Activated CD4-positive, alpha-beta T cell treated with anti-CD3 and anti-CD28 coated beads for 36 hours (primary cell): ENCODE data around the gene FLNB. TPM values are rescaled to one million over a fixed set of nuclear protein-coding genes. Genes with fewer than 3 reads are reported as not detected.
"Not testable (repeated sequence)": the region's sequence is repeated elsewhere in the genome, so short reads cannot be mapped to it uniquely, and the experiment has no call there.

ENCODE experiments used
- ATAC-seq: fragments of 200-7000 bp; cut with Tn5 transposase; one replicate; pipeline ENCODE4 v1.10.0; 2021; ENCODE audit warnings: mild to moderate bottlenecking, moderate library complexity
- CTCF ChIA-PET: fragments of 350-600 bp; sonication (Branson Sonifier 250); formaldehyde crosslinking; loops from one replicate; lab custom pipeline; 2021; ENCODE audit warnings: antibody characterized with exemption; lab: Charles Lee
- POLR2A ChIA-PET: fragments of 350-600 bp; sonication (Branson Sonifier 250); formaldehyde crosslinking; loops from one replicate; lab custom pipeline; 2021; ENCODE audit warnings: antibody characterized with exemption, inconsistent platforms; lab: Charles Lee
- DNase-seq: peaks from one replicate; pipeline ENCODE4 v3.0.0-alpha.2; 2020
- H3K27ac Mint-ChIP-seq: one replicate; pipeline ENCODE4 v1.8.0; 2021; ENCODE audit warnings: mixed read lengths
- H3K27me3 Mint-ChIP-seq: one replicate; pipeline ENCODE4 v1.8.0; 2021; ENCODE audit warnings: mixed read lengths
- H3K36me3 Mint-ChIP-seq: one replicate; pipeline ENCODE4 v1.8.0; 2021; ENCODE audit warnings: low read depth, mixed read lengths
- H3K4me1 Mint-ChIP-seq: one replicate; pipeline ENCODE4 v1.8.0; 2021; ENCODE audit warnings: mixed read lengths
- H3K4me3 Mint-ChIP-seq: one replicate; pipeline ENCODE4 v1.8.0; 2021; ENCODE audit warnings: mild to moderate bottlenecking, moderate library complexity, mixed read lengths
- H3K9me3 Mint-ChIP-seq: one replicate; pipeline ENCODE4 v1.8.0; 2021; ENCODE audit warnings: low read depth, mixed read lengths
- intact Hi-C, 2 experiments: fragments of 100-400 bp; cut with DNase I in 1 of 2; cut with micrococcal nuclease in 1 of 2; formaldehyde crosslinking; loops; one replicate each; pipeline versions ENCODE4 v1.14.2 to v1.15.1; 2022 to 2024; cut with DNase I, micrococcal nuclease
- total RNA-seq, 2 experiments: library from RNA; stranded (reverse); gene quantifications; one replicate each; pipeline ENCODE4 v1.2.3, GENCODE V29; 2021

The FLNB gene
- total RNA-seq, 2 experiments from 2014 or later, result 25.4 to 29.1 TPM

DNA sequence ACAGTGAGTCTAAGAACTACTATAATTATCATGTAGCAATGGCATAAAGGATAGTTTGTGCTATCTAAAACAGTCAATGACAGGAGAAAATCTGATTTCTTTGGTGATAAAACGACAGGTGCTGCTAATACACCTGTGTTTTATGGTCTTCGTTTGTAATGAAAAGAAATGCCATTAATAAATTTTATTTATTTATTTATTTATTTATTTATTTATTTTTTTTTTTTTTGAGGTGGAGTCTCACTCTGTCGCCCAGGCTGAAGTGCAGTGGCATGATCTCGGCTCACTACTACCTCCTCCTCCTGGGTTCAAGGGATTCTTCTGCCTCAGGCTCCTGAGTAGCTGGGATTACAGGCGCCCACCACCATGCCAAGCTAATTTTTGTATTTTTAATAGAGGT, 47.7 kb downstream of the FLNB start:
- H3K36me3 Mint-ChIP-seq, intact Hi-C loops, CTCF ChIA-PET, H3K27ac Mint-ChIP-seq, H3K9me3 Mint-ChIP-seq, DNase-seq, H3K27me3 Mint-ChIP-seq, POLR2A ChIA-PET, ATAC-seq, H3K4me3 Mint-ChIP-seq: not testable (repeated sequence)
- peaks cover 14% of the 10 kb centered on the region for H3K4me1 Mint-ChIP-seq

DNA sequence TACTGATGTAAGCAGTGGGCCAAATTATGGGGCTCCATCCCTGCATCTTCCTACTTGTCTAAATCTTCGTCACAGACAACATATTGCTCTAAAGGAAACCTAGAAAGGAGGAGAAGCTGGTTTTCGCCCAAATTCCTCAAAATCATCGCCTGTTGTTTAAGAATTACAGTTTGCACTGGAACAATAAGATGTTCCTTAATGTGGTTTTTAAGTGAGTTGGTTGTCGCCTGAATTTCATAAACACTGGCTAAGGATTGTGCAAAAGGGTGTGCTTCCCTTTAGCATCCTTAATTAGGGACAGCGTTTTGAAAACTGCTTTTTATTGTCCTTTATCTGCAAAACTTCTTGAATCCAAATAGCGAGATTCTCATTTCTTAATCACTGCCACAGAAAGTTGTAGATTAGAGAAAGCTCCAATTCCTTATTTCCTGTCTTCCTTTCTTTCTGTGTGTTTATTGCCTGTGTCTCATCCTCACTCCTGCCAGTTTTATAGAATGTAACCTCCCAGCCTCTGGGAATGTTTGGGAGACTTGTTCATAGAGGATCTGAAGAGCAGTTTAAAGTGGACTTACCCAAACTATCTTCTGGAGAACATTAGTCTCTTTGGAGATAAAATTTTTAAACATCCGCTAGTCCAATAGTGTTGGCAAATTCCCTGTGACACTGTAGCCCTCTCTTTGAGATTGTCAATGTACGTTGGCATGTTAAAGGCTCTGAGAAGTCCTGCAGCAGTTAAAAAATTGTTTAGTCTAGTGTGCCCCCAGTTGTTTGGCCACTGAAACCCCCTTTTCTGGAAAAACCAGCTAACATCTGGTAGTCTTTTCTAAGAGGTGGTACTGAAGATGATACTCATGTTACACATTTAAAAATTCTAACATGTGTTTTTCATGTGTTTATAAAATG, 50.4 kb downstream of the FLNB start:
- Mint-ChIP-seq H3K36me3 (no peaks in the 10 kb centered on the region), H3K4me3 (no peak overlapping the region), H3K27me3 (no peaks in the 10 kb centered on the region), H3K9me3 (no peaks in the 10 kb centered on the region), H3K4me1 (peaks cover 6% of the 10 kb centered on the region), H3K27ac (no peak overlapping the region)
- DNase-seq (no peak), ATAC-seq (no peak)
- ChIA-PET POLR2A (no interaction called here), CTCF (no interaction called here)
- intact Hi-C loops, result no loop called here

DNA sequence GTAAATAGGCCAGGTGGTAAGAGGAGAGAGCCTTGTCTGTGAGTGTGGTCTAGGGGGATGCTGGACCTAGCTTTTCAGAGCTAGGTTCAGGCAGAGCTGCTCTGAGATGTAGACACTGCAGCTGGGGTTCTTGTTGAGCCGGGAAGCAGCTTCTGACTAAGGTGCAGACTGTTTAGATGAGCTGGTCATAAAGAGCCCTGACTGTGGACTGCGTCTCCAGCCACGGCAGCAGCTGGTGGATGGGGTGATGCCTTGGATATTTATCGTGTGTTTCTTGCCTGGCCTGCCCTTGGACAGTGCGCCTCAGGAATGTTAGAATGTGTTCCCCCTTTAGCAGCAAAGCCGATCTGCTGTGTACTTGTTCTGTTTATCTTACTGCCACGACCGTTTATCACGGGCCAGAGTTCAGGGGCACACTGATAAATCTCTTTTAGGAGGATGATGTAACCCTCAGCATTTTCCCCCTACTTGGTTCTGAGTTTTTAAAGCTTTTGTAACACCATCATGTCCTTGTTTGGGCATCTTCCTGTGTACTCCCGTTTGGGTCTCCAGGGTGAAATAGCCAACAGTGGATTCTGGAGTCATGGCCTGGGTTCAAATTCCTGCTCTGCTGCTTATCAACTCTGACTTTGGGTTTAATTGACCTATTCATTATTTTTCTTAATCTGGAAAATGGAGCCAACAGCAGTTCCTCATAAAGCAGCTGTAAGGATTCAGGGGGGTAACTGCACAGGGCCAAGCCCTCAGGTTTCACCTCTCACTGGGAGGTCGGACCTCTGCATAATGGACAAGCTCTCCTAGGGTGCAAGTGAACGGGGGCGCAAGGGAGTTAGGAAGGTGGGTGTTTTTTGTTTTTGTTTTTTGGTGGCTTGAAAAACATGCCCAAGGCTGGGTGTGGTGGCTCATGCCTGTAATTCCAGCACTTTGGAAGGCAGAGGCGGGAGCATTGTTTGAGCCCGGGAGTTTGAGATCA, 51.4 kb downstream of the FLNB start:
- no peak for DNase-seq
- intact Hi-C loops, result no loop called here

DNA sequence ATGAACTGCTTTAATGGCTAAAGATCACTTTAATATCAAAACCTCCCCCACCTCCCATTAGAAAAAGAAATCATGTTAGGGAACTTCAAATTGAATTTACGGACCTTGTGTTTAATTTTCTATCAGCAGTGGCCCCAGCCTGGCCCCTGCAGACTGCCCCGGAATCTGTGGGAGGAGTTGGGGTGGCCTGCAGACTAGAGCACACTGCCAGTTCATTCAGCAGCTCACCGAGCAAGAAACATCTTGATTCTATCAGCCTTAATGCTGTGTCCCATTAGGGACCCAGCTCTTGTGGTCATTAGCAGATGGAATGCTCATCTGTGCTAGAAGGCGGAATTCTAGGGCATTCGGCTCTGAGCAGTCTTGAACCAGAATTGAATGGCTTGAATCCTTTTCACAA, 54.2 kb downstream of the FLNB start:
- Mint-ChIP-seq H3K4me3 (no peak overlapping the region), H3K27ac (no peak overlapping the region), H3K27me3 (no peaks in the 10 kb centered on the region), H3K4me1 (peaks cover 14% of the 10 kb centered on the region), H3K9me3 (no peaks in the 10 kb centered on the region), H3K36me3 (no peaks in the 10 kb centered on the region)
- intact Hi-C loops, result no loop called here
- CTCF ChIA-PET, result interaction anchor here (0.7 kb wide), 1 partner anchor 100 kb away, joined by 3 read pairs; no protein-coding TSS in a partner anchor
- ATAC-seq (no peak), DNase-seq (no peak)
- POLR2A ChIA-PET, result no interaction called here

More for the DNA sequence above, 51.4 kb downstream of the FLNB start:
- Mint-ChIP-seq H3K4me1 (peaks cover 8% of the 10 kb centered on the region), H3K36me3 (no peaks in the 10 kb centered on the region), H3K9me3 (no peaks in the 10 kb centered on the region), H3K27ac (no peak overlapping the region), H3K4me3 (no peak overlapping the region), H3K27me3 (no peaks in the 10 kb centered on the region)
- ChIA-PET POLR2A (no interaction called here), CTCF (interaction anchor here (0.6 kb wide), 1 partner anchor 248 kb away, joined by 3 read pairs; no protein-coding TSS in a partner anchor)
- ATAC-seq, result no peak

DNA sequence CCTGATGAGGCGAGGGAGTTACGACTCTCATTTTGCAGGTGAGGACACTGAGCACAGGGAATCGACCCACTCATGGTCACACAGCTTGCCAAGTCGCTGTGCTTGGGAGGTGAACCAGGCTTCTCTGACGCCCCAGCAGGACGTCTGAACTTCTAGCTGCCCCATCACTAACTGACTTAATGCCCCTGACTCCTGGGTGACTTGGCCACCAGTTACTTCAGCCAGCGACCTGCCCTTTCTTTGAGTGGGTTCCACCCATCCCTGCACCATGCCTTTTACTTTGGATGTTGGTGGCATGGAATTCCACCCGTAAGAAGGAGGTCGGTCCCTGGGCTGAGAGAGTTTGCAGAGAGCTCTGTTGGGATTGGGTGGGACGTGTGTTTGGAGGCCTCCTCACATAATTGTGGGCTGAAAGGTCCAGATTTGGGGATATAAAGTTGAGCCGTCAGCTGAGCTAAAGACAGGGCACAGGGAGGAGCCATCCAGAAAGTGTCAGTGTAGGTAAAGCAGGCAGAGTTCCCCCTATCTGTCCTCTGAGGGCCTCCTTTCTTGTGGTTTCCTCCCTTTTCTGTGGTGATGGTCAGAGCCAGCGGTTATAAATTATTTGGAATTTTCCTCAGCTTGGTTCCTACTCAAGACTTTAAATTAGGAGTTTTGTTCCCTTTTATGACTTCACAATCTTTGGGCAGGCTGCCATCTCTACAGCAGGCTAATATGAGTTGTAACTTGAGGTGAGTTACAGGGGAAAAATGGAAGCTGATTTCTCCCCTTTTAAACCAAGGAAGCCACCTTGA, 55.0 kb downstream of the FLNB start:
- CTCF ChIA-PET, result interaction anchor here (0.6 to 1.1 kb wide), 5 partner anchors 8 to 1075 kb away, joined by 3 to 4 read pairs (median 3); no protein-coding TSS in a partner anchor
- Mint-ChIP-seq H3K4me1 (peaks cover 14% of the 10 kb centered on the region), H3K9me3 (no peaks in the 10 kb centered on the region), H3K27ac (no peak overlapping the region), H3K27me3 (no peaks in the 10 kb centered on the region), H3K4me3 (no peak overlapping the region), H3K36me3 (no peaks in the 10 kb centered on the region)
- DNase-seq, result no peak
- POLR2A ChIA-PET, result interaction anchor here (0.7 kb wide), 1 partner anchor 71 kb away, joined by 10 read pairs; no protein-coding TSS in a partner anchor
- intact Hi-C loops, result no loop called here
- ATAC-seq, result no peak

DNA sequence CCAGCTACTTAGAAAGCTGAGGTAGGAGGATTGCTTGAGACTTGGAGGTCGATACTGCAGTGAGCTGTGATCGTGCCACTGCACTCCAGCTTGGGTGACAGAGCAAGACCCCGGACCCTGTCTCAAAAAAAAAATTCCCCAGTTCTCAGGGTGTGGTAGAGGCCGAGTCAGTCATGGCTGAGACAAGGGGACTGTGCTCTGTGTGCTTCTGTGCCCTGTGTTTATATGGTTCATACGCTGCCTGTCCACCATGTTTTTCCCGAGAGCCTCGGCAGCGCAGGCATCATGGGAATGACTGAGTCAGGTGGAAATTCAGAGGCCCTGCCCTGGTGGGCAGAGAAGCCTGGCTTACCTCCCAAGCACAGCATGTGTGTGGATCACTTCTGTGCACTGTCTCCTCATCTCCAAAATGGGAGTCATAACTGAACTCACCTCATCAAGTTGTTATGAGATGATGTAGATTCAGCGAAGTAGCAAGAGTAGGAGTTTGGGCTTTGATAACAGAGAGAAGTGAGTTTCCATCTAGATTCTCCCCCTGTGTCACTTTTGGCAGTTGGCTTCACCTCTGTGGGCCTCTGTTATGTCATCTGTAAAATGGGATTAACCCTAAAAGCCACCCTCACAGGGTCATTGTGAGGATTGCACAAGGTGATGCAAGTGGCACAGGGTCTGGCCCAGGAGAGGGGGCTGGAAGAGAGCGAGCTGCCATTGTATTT, 56.9 kb downstream of the FLNB start:
- H3K4me3 Mint-ChIP-seq, result no peak overlapping the region
- CTCF ChIA-PET, result no interaction called here
- no peak for DNase-seq

DNA sequence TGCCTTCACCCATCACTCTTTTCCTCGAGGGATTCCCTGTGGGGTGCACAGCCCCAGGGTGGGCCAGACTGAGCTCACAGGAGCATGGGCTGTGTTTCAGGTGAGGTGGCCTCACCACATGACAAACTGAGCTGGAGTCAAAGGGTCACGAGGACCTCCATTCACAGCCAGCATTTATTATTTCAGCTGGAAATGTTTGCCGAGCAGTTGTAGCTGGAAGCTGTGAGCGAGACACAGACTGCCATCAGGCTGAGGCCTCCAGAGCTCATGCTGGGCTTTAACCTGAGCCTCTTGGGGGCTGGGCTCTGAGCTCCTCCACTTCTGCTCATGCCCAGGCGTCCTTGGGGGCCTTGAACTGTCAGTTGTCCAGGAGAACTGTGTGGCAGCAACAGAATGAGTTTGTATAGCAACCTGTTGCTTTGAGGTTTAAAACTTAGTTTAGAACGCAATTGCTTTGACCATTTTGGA, 57.5 kb downstream of the FLNB start:
- H3K4me3 Mint-ChIP-seq, result no peak overlapping the region
- H3K27ac Mint-ChIP-seq, result no peak overlapping the region
- H3K9me3 Mint-ChIP-seq, result no peaks in the 10 kb centered on the region
- H3K36me3 Mint-ChIP-seq, result no peaks in the 10 kb centered on the region
- ATAC-seq, result no peak
- H3K4me1 Mint-ChIP-seq, result peaks cover 14% of the 10 kb centered on the region
- DNase-seq, result no peak
- intact Hi-C loops, result no loop called here
- ChIA-PET POLR2A (interaction anchor here (0.6 kb wide), 1 partner anchor 776 kb away, joined by 3 read pairs; no protein-coding TSS in a partner anchor), CTCF (interaction anchor here (0.5 kb wide), 1 partner anchor 555 kb away, joined by 3 read pairs; no protein-coding TSS in a partner anchor)
- H3K27me3 Mint-ChIP-seq, result no peaks in the 10 kb centered on the region

More for the DNA sequence above, 56.9 kb downstream of the FLNB start:
- peak overlapping the region; percentile 71 for H3K27ac Mint-ChIP-seq
- intact Hi-C loops, result no loop called here
- H3K9me3 Mint-ChIP-seq, result no peaks in the 10 kb centered on the region
- H3K4me1 Mint-ChIP-seq, result peaks cover 14% of the 10 kb centered on the region
- POLR2A ChIA-PET, result interaction anchor here (0.6 kb wide), 1 partner anchor 29 kb away, joined by 3 read pairs; no protein-coding TSS in a partner anchor
- H3K27me3 Mint-ChIP-seq, result no peaks in the 10 kb centered on the region
- no peaks in the 10 kb centered on the region for H3K36me3 Mint-ChIP-seq
- ATAC-seq, result peak; percentile 91

DNA sequence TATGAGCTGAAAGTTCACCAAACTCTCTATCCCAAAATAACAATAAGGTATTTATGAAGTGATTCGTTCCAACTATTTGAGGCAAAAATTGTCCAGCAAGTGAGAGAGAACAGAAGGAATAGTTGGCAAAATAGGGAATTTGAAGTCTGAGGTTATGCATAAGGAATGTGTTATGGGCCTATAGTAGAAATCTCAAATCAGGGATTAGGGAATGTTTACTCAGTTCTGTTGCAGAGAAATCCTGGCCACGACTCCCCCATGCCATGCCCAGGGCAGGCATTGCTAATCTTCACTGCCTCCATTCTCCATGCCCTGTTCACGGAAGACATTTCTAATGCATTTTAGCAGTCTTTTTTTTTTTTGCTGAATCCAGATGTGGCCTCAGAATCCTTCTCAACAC, 58.6 kb downstream of the FLNB start:
- POLR2A ChIA-PET, result no interaction called here
- CTCF ChIA-PET, result no interaction called here

DNA sequence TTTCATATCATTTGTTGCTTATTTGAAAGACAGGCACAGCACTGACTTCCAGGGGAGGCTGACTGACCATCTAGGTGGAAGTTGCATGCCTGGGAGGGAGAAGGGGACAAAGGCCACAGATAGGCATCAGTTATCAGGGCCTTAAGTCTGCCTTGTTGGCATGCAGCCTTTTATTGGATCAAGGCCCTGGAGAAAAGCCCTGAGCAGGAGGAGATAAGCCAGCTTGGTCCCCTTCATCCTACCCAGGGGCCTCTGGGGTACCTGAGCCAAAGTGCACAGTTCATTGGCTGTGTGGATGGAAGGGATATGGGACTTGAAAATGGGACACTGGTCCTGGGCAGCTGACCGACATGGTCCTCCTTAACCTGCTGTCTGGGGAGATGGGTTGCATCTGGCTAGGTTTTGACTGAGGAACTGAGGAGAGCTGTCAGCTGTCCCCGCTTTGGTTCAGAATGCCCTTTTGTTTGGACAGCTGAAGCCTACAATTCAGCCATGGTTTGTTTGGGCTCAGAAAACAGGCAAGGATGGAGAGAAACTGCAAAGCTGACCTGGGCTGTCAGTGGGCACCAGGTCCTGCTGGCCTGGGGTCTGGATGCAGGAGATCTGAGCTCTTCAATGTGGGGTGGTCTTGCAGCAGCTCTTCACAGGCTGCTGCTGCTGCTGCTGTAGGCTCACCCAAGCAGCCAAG, 60.0 kb downstream of the FLNB start:
- no peak for DNase-seq
- POLR2A ChIA-PET, result no interaction called here
- no peaks in the 10 kb centered on the region for H3K27me3 Mint-ChIP-seq

More for the DNA sequence above, 58.6 kb downstream of the FLNB start:
- no peaks in the 10 kb centered on the region for H3K36me3 Mint-ChIP-seq
- H3K9me3 Mint-ChIP-seq, result no peaks in the 10 kb centered on the region
- no peak for DNase-seq
- H3K27me3 Mint-ChIP-seq, result no peaks in the 10 kb centered on the region
- peaks cover 14% of the 10 kb centered on the region for H3K4me1 Mint-ChIP-seq
- intact Hi-C loops, result no loop called here
- ATAC-seq, result no peak
- no peak overlapping the region for H3K27ac Mint-ChIP-seq
- H3K4me3 Mint-ChIP-seq, result no peak overlapping the region

More for the DNA sequence above, 60.0 kb downstream of the FLNB start:
- intact Hi-C loops, result no loop called here
- CTCF ChIA-PET, result interaction anchor here (0.6 kb wide), 2 partner anchors 36 to 1511 kb away, joined by 3 to 5 read pairs; partner anchors contain the start of gene CCDC66
- Mint-ChIP-seq H3K9me3 (no peaks in the 10 kb centered on the region), H3K4me1 (peaks cover 13% of the 10 kb centered on the region), H3K27ac (no peak overlapping the region), H3K4me3 (no peak overlapping the region), H3K36me3 (no peaks in the 10 kb centered on the region)
- ATAC-seq, result no peak
